GM13977 (cell line): ENCODE data around the gene SRP9.

Experiments
- DNase-seq: peaks from one replicate; pipeline ENCODE4 v3.0.0; 2012; ENCODE audit warnings: low spot score
- in situ Hi-C: fragments of 300-500 bp; cut with MboI; formaldehyde crosslinking; loops from one replicate; pipeline ENCODE4 v1.12.0; 2022; ENCODE audit warnings: low sequenced_read_pairs, low pct_unique_long_range_greater_than_20kb, mixed read lengths, inconsistent platforms; ENCODE audit not compliant: unreplicated experiment
- TF ChIP-seq, protein P1 (sequence below): IDR thresholded peaks from 2 replicates; pipeline ENCODE4 v1.5.1; 2012; ENCODE audit warnings: mild to moderate bottlenecking, control low read depth; ENCODE audit not compliant: insufficient read depth; ENCODE audit errors: extremely low read depth, missing control alignments

The SRP9 gene

GRCh38 chr1:225824533-225824941, 46.9 kb downstream of the SRP9 start:
- in situ Hi-C loops = no loop called here
- DNase-seq = no peak
- TF ChIP-seq, protein P1, sequence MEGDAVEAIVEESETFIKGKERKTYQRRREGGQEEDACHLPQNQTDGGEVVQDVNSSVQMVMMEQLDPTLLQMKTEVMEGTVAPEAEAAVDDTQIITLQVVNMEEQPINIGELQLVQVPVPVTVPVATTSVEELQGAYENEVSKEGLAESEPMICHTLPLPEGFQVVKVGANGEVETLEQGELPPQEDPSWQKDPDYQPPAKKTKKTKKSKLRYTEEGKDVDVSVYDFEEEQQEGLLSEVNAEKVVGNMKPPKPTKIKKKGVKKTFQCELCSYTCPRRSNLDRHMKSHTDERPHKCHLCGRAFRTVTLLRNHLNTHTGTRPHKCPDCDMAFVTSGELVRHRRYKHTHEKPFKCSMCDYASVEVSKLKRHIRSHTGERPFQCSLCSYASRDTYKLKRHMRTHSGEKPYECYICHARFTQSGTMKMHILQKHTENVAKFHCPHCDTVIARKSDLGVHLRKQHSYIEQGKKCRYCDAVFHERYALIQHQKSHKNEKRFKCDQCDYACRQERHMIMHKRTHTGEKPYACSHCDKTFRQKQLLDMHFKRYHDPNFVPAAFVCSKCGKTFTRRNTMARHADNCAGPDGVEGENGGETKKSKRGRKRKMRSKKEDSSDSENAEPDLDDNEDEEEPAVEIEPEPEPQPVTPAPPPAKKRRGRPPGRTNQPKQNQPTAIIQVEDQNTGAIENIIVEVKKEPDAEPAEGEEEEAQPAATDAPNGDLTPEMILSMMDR = no peak

DNA sequence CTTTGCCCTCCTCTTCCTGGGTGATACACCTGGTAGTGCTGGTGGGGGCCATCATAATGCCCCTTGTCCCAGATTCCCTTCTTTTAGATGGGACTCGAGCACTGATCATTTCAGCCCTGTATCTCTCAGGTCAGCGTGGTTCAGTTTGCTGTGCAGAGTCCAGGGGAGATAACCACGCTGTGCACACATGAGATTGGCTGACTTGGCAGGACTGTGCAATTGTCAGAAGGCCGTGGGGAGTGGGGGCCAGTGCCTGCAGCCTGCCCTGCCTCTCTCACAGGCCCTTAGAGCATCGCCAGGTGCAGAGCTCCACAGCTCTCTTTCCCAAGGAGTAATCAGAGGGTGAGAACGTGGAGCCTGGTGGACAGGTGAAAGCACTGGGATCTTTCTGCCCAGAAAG, 47.5 kb downstream of the SRP9 start:
- in situ Hi-C loops = no loop called here
- TF ChIP-seq, protein P1 = no peak
- DNase-seq = no peak

DNA sequence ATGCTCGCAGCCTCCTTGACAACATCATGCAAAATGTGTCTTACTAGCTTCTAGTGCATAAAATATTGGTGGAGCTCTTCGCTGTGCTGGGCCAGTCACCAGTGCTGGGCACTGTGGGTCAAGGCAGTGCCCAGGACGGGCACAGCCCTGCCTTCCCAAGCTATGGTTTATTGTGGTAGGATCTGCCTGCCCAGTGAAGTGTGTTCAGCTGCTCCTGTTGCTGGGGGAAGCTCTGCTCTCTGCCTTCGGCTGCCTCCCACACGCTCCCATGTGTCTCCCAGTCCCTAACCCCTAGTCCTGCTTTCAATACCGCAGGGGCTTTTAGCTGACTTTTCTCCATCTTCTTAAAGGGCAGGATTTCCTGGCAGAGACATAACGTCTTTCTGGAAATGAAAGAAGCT, 48.0 kb downstream of the SRP9 start:
- no peak for DNase-seq
- TF ChIP-seq, protein P1 = no peak
- in situ Hi-C loops = no loop called here

DNA sequence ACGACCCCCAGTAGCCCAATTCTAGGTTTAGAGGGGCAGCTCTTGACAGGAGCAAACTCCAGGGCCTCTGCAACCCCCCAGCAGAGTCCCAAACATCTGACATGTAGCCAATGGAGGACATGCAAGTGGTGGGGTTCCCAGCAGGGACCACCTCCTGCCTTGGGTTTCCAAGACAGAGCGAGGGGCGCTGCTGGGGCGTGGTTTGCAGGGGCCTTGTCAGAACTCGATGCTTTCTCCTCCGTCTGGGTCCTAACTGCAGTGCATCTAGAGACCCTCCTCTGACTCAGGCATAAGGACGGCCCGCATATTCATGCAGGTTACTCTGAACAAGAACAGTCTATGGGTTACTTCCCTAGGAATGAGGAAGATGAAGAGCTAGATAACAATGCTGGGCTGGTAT, 49.5 kb downstream of the SRP9 start:
- DNase-seq = no peak
- TF ChIP-seq, protein P1 = no peak
- in situ Hi-C loops = no loop called here

- in situ Hi-C loops = no loop called here
- TF ChIP-seq, protein P1 = no peak
- DNase-seq = no peak
Observed at GRCh38 chr1:225828706-225829345, 51.2 kb downstream of the SRP9 start.

GRCh38 chr1:225830841-225831240, 53.2 kb downstream of the SRP9 start:
- TF ChIP-seq, protein P1 = no peak

More at GRCh38 chr1:225830841-225831240, 53.2 kb downstream of the SRP9 start:
- in situ Hi-C loops = no loop called here
- no peak for DNase-seq
